GM12874 (cell line): ENCODE results near the gene FOSB.

Experiments
- CTCF ChIP-seq: IDR thresholded peaks from 2 replicates; pipeline ENCODE4 v1.5.1; 2011; ENCODE audit warnings: low read depth, mild to moderate bottlenecking, control low read depth, low read length, moderate library complexity; ENCODE audit not compliant: insufficient read depth

Gene FOSB

GRCh38 chr19:45467456-45468158 lies at the start of gene FOSB:
Gene FOSB (plus strand): TSS chr19:45467996. CDS start chr19:45468587, 591 bp downstream.
- TF ChIP-seq CTCF: no peak

- no peak for TF ChIP-seq CTCF
Measured at GRCh38 chr19:45418802-45419201, 49.0 kb upstream of the FOSB start.

GRCh38 chr19:45419396-45419795 lies 48.4 kb upstream of the FOSB start:
- TF ChIP-seq CTCF: no peak

DNA sequence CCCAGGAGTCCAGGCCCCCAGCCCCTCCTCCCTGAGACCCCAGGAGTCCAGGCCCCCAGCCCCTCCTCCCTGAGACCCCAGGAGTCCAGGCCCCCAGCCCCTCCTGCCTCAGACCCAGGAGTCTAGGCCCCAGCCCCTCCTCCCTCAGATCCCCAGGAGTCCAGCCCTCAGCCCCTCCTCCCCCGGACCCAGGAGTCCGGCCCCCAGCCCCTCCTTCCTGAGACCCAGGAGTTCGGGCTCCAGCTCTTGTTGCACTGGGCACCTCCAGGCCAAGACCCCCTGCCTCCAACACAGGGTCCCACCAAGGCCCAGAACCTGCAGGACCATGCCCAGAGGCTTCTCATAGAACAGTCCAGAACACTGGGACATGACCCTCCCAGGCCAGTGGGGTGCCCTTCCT lies 47.9 kb upstream of the FOSB start:
- TF ChIP-seq CTCF: no peak

GRCh38 chr19:45420356-45420755 lies 47.4 kb upstream of the FOSB start:
- no peak for TF ChIP-seq CTCF

- no peak for TF ChIP-seq CTCF
Measured at GRCh38 chr19:45420871-45421270, 46.9 kb upstream of the FOSB start.

GRCh38 chr19:45421947-45422498 lies 45.8 kb upstream of the FOSB start:
- no peak for TF ChIP-seq CTCF
